HG03442 (cell line): ENCODE results near the gene HELQ.
"Not testable (repeated sequence)": the region's sequence is repeated elsewhere in the genome, so short reads cannot be mapped to it uniquely, and the experiment has no call there.

ENCODE experiments used
- ATAC-seq: cut with Tn5 transposase; IDR thresholded peaks from one replicate; pipeline ENCODE4 v1.9.1; 2021; ENCODE audit warnings: mild to moderate bottlenecking, moderate library complexity; ENCODE audit not compliant: unreplicated experiment

Gene HELQ

GRCh38 chr4:83455281-83456183 is at the start of gene HELQ, which contains the start of gene MRPS18C:
Gene HELQ, minus strand, starts transcription at chr4:83455823. Its CDS starts 130 bp downstream, at chr4:83455693.
Gene MRPS18C, plus strand, starts transcription at chr4:83456058. Its CDS starts 20 bp downstream, at chr4:83456078.
- peak; percentile 95 for ATAC-seq

GRCh38 chr4:83504996-83505395 is 49.4 kb upstream of the HELQ start:
- ATAC-seq, result no peak

- ATAC-seq, result no peak
These were observed 48.9 kb upstream of the HELQ start for GRCh38 chr4:83504503-83504902.

GRCh38 chr4:83503974-83504373 is 48.4 kb upstream of the HELQ start:
- no peak for ATAC-seq

- not testable (repeated sequence) for ATAC-seq
These were observed 46.0 kb upstream of the HELQ start for GRCh38 chr4:83501671-83502070.

- ATAC-seq, result no peak
These were observed 42.6 kb upstream of the HELQ start for GRCh38 chr4:83498187-83498586.

- not testable (repeated sequence) for ATAC-seq
These were observed 40.7 kb upstream of the HELQ start for GRCh38 chr4:83496085-83496917.

GRCh38 chr4:83490876-83491450 is 35.3 kb upstream of the HELQ start:
- peak; percentile 83 for ATAC-seq

GRCh38 chr4:83489711-83490326 is 34.2 kb upstream of the HELQ start:
- no peak for ATAC-seq

- no peak for ATAC-seq
These were observed 31.0 kb upstream of the HELQ start for GRCh38 chr4:83486457-83487129.

- peak; percentile 95 for ATAC-seq
These were observed 29.2 kb upstream of the HELQ start, which contains the start of gene ABRAXAS1 for GRCh38 chr4:83484500-83485461. Gene ABRAXAS1, minus strand, starts transcription at chr4:83485100. Its CDS starts 28 bp downstream, at chr4:83485072.

- no peak for ATAC-seq
These were observed 18.3 kb upstream of the HELQ start for GRCh38 chr4:83473966-83474365.

- no peak for ATAC-seq
These were observed 17.8 kb upstream of the HELQ start for GRCh38 chr4:83473423-83473822.

GRCh38 chr4:83456184-83456501 is 520 bp upstream of the HELQ start:
- no peak for ATAC-seq

- ATAC-seq, result no peak
These were observed 937 bp downstream of the HELQ start for GRCh38 chr4:83454686-83455085.

- ATAC-seq, result no peak
These were observed 6.6 kb downstream of the HELQ start for GRCh38 chr4:83449009-83449408.

GRCh38 chr4:83440899-83441298 is 14.7 kb downstream of the HELQ start:
- ATAC-seq, result no peak

- no peak for ATAC-seq
These were observed 15.3 kb downstream of the HELQ start for GRCh38 chr4:83440148-83440814.

GRCh38 chr4:83438719-83439118 is 16.9 kb downstream of the HELQ start:
- no peak for ATAC-seq
